ENCODE results near the gene SIL1. TPM values are rescaled to one million over a fixed set of nuclear protein-coding genes. Genes with fewer than 3 reads are reported as not detected.
A peak's percentile ranks its signal among the peaks of the same experiment; 100 is the strongest.

Gene SIL1
- total RNA-seq, 2 donors from 2014 or later, result 69.9 to 75.6 TPM

GRCh38 chr5:139110526-139111168 lies 87.5 kb downstream of the SIL1 start:
- no peaks in the 10 kb centered on the region for H3K27me3 ChIP-seq (replicated peaks; ENCODE audit: insufficient read depth)
- intact Hi-C loops (cut with DNase I), result no loop called here
- H3K36me3 ChIP-seq, result no peaks in the 10 kb centered on the region
- no peak for DNase-seq (ENCODE audit: low spot score)
- H3K4me3 ChIP-seq, result no peak overlapping the region
- H3K4me1 ChIP-seq (replicated peaks), result no peaks in the 10 kb centered on the region
- TF ChIP-seq POLR2A (IDR thresholded peaks at IDR 0.05) (no peak), POLR2AphosphoS5 (IDR thresholded peaks at IDR 0.05) (no peak), CTCF (IDR thresholded peaks at IDR 0.05) (no peak)
- no peak overlapping the region for H3K27ac ChIP-seq
- no peaks in the 10 kb centered on the region for H3K9me3 ChIP-seq

- 33% methylated on average over 10 of the region's 10 CpGs for WGBS
- intact Hi-C loops (cut with DNase I), result no loop called here
- no peaks in the 10 kb centered on the region for H3K36me3 ChIP-seq
- peak overlapping the region in 1 of 2 donors; percentile 14 for H3K27ac ChIP-seq
- no peaks in the 10 kb centered on the region for H3K4me1 ChIP-seq (replicated peaks)
- TF ChIP-seq POLR2A (IDR thresholded peaks at IDR 0.05), result no peak
- TF ChIP-seq CTCF (IDR thresholded peaks at IDR 0.05), result no peak
- no peak for TF ChIP-seq POLR2AphosphoS5 (IDR thresholded peaks at IDR 0.05)
- no peaks in the 10 kb centered on the region for H3K27me3 ChIP-seq (replicated peaks; ENCODE audit: insufficient read depth)
- no peak overlapping the region for H3K4me3 ChIP-seq
- peak; percentile 19 for DNase-seq (ENCODE audit: low spot score)
- no peaks in the 10 kb centered on the region for H3K9me3 ChIP-seq
Observed at GRCh38 chr5:139108063-139108824, 89.9 kb downstream of the SIL1 start.

GRCh38 chr5:139105621-139106071 lies 92.5 kb downstream of the SIL1 start:
- TF ChIP-seq CTCF (IDR thresholded peaks at IDR 0.05) (no peak), POLR2A (IDR thresholded peaks at IDR 0.05) (no peak), POLR2AphosphoS5 (IDR thresholded peaks at IDR 0.05) (no peak)
- H3K4me1 ChIP-seq (replicated peaks), result no peaks in the 10 kb centered on the region
- WGBS, result 54% methylated on average over 15 of the region's 15 CpGs
- DNase-seq (ENCODE audit: low spot score), result no peak
- no peaks in the 10 kb centered on the region for H3K9me3 ChIP-seq
- intact Hi-C loops (cut with DNase I), result no loop called here
- no peak overlapping the region for H3K4me3 ChIP-seq
- H3K27me3 ChIP-seq (replicated peaks; ENCODE audit: insufficient read depth), result no peaks in the 10 kb centered on the region
- H3K27ac ChIP-seq, result peak overlapping the region in 1 of 2 donors; percentile 29
- no peaks in the 10 kb centered on the region for H3K36me3 ChIP-seq

- Histone ChIP-seq H3K27me3 (replicated peaks; ENCODE audit: insufficient read depth) (no peaks in the 10 kb centered on the region), H3K4me1 (replicated peaks) (no peaks in the 10 kb centered on the region), H3K4me3 (no peak overlapping the region), H3K9me3 (no peaks in the 10 kb centered on the region), H3K27ac (peak overlapping the region; percentile 29 to 46), H3K36me3 (no peaks in the 10 kb centered on the region)
- WGBS, result 22% methylated on average over 10 of the region's 10 CpGs
- DNase-seq (ENCODE audit: low spot score), result peak; percentile 62
- intact Hi-C loops (cut with DNase I), result no loop called here
- TF ChIP-seq POLR2A (IDR thresholded peaks at IDR 0.05) (peak; percentile 19), CTCF (IDR thresholded peaks at IDR 0.05) (no peak), POLR2AphosphoS5 (IDR thresholded peaks at IDR 0.05) (peak; percentile 51)
Observed at GRCh38 chr5:139104577-139105276, 93.4 kb downstream of the SIL1 start.
